GM21528 (cell line): Measurements from ENCODE around the gene TNNC1.

Experiments used
- ATAC-seq: cut with Tn5 transposase; IDR thresholded peaks from one replicate; pipeline ENCODE4 v1.9.1; 2021; ENCODE audit warnings: mild to moderate bottlenecking, moderate library complexity; ENCODE audit not compliant: unreplicated experiment, low FRiP score

The TNNC1 gene

DNA sequence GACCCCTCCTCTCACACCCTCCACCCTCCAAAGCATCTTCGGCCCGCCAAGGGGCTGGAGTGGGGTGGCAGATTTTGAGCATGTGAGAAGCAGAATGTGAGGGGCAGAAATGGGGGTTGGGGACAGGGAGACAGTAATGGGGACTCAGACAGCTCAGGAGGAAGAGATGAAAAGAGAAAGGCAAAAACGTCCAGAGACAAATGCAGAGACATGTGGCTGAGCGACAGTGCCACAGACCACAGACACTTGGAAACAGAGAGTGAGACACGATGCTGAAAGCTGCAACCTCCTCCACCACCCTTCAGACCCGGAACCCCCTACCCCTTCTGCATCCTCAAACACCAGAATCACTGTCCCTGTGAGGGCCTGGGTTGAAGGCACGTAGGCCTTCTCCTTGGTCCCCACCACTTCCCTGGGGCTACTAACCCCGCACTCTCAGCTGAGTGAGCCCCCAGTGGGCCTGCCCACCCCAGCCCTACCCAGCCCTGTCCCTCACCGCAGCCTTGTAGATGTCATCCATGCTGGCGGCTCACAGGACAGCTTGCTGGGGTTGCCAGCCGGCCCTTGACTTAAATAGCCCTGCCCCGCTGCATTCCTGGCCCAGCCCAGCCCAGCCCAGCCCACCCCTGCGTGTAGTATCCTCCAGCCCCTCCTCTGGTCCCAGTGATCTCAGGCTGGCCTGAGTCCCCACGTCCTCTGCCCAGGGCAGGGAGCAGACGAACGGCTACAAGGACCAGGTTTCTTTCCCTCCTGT is at the start of gene TNNC1:
TNNC1 (minus strand) TSS at position 546 of the 754 bp plus-strand sequence; CDS start at position 520, 26 bp downstream.
- ATAC-seq: no peak

DNA sequence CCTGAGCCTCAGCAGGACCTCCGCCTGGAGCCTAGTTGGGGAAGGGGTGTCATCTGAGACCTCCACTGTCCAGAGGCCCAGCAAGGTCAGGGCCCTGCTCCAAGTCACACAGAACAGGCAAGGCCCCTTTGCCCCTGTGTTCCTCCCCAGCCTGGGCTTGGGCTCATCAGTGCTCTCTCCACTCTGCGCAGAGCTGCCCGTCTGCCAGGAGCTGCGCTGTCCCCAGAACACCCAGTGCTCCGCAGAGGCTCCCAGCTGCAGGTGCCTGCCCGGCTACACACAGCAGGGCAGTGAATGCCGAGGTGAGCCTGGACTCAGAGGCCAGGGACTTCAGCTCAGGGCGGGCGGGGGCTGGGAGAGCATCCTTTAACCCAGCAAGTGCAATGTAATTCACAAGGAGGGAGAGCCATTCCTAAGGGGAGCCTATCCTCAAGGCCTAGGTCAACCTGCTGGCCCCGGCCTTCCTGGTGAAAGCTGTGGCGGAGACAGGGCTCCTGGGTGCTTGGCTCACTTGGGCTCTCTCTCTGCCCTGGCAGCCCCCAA is 49.0 kb upstream of the TNNC1 start:
- no peak for ATAC-seq

DNA sequence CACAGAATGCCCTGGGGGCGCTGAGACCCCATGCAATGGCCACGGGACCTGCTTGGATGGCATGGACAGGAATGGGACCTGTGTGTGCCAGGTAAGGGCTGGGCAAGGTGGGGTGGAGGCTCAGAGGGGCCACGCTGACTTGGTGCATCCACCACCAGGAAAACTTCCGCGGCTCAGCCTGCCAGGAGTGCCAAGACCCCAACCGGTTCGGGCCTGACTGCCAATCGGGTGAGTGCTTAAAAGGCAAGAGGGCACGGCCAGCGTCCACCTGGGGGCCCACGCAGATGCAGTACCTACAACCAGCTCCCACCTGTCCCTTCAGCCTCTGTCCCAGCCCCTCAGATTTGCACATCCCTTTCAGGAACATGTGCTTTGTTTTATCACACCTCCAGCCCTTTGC is 48.2 kb upstream of the TNNC1 start:
- no peak for ATAC-seq

DNA sequence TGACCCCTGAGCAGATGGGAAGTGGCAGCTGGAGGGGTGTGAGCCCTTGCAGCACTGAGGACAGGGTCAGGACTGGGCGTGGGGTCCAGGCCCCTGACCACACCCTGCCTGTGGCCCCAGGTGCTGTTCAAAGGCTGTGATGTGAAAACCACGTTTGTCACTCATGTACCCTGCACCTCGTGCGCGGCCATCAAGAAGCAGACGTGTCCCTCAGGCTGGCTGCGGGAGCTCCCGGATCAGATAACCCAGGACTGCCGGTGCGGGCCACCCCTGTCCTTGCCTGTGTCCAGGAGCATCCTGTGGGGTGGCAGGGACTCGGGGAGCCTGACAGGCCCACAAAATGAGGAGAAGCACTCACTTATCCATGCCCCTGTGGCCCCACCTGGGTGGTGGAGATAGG is 47.2 kb upstream of the TNNC1 start:
- ATAC-seq: no peak

DNA sequence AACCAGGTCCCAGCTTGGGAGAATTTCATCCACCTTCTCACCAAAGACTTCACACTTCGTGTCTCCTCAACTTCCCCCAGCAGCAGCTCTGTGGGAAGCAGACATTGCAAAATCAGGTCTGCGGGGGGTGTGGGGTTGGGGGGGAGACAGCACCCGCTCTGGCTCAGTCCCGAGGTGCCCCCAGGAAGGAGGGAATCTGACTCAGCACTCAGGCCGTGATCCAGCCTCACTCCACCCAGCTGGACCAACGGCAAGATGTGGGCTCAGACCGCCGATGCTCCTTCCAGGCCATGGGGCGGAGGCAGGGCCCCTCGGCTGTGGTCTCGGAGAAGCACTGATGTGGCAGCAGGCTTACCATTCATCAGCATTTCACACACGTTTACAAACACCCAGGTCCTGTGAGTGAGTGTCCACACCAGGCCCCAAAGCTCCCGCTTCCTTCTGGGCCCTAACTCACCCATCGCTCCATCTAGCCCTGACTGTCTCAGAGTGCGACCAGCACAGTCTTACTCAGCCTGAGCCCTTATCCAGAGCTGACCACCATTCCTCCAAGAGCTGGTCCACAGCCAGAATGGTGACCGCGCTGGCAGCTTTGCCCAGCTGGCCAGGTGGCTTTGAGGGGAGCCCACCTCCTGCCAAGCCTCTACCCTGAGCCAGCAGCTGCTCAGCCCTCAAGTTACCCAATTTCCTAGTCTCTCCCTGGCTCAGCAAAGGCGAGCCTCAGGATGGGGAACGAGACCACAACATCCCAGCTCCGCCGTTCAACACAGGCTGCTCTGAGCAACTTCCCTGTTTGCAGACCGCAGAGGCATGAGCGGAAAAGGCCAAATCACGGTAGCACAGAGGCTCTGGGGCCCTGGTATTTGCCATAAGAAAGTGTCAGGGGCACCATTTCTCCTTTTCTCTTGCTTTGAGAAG is 44.6 kb upstream of the TNNC1 start:
- ATAC-seq: no peak

DNA sequence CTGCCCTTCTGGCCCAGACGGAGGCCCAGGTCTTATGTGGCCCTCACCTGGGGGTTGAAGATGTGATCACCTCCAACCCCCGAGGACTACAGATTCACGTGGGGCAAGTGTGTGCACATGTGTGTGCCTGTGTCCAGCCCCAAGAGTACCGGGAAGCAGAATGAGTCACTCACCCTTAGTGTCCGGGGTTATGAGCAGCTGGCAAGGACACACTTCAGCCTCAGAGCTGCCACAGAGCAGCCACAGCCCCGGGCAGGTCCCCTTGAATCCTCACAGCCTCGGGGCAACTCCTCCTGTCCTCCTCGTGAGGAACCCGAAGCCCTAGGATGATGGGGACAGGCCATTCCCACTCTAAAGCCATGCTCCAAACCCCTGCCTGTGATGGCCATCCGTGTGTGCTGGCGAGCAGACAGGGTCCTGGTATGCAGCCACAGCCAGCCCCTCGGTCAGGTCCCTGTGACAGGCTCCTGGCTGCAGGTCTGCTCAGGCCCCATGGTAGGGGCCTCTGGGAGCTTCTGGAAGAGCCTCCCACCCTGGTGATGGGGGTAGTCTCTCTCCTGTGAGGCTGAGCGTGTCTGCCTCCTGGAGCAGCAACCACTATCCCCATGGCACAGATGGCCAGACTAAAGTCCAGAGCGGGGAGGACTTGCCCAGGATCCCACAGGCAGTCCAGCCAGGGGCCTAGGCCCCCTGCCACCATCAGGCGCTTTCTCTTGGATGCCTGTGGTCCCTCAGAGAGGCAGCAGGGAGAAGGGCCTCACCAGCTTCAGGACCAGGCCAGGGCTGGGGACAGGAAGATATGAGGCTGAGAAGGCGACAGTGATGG is 42.1 kb upstream of the TNNC1 start:
- ATAC-seq: no peak

DNA sequence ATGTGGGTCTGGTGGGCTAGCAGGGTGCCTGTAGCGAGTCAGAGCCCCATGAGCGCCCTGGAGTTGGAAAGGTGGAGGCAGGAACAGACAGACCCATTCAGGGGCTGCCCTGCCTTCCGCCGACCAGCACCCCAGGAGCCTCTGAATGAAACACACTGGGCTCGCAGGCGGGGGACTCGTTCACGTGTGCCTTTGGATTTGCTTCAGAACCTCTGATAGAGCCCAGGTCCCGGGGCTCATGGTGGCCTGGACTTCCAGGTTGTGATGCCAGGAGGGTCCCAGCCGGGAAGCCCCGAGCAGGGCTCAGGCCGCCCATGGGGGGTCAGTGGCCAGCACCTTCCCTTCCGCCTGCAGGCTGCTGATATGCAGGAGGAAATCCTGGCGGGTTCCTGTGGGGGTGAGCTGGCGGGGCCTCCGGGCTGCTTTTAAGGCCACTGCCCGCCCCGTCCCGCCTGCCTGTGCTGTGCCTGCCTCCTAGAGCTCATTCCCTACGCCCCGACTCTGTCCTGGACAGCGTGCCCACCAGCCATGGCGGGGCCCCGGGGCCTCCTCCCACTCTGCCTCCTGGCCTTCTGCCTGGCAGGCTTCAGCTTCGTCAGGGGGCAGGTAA is 41.1 kb upstream of the TNNC1 start, which contains the start of gene STAB1:
STAB1 (plus strand) TSS at position 453 of the 610 bp plus-strand sequence; CDS start at position 529, 76 bp downstream.
- no peak for ATAC-seq

DNA sequence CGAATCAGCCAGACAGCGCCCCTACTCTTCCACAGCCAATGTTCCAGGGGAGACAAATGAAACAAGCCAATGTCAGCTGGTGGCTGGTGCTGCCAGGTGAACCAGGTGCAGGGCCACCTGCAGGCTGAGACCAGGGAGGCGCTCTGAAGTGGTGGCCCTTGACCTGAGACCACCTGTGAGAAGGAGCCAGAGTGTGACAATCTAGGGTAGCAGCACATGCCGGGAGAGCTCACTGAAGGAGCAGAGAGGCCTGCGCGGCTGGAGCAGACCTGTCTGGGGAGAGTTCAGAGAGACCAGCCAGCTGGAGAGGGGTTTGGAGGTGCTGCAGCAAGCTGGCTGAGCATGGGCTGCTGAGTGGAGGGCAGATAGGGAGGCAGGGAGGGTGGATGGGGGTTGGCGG is 40.6 kb upstream of the TNNC1 start:
- no peak for ATAC-seq

DNA sequence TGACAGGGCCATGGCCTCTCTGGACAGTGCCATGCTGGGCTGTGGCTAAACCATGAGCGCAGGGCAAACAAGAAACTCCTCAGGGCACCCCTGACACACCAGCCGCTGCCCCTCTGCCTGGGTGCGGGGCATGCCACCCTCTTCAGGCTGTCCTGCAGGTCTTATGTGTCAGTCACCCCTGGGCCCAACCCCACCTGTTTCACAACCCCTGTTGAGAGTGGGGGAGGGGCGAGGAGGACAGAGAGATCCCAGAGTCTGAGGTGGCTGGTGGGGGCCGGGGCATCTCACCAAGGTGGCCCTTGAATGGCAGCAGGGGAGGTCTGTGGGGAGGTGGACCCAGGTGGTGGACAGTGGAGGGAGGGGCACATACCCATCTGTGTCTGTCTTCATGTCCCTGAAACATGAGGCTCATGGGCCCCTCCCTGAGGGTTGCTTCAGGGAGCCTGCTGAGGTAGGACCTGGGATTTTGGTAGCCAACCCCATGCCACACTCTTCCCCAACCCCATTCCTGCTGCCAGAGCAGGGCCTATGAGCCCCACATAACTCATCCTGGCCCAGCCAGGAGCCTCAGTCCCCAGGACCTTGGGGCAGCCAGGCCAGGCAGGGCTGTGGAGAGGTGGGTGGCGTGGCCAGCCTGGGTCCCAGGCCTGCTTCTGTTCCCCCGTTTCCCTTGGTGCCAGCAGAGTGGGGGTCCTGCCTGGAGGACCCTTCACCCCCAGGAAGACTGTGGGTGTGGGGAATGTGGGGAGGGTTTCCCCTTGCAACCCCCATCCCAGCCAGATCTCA is 39.6 kb upstream of the TNNC1 start:
- no peak for ATAC-seq

DNA sequence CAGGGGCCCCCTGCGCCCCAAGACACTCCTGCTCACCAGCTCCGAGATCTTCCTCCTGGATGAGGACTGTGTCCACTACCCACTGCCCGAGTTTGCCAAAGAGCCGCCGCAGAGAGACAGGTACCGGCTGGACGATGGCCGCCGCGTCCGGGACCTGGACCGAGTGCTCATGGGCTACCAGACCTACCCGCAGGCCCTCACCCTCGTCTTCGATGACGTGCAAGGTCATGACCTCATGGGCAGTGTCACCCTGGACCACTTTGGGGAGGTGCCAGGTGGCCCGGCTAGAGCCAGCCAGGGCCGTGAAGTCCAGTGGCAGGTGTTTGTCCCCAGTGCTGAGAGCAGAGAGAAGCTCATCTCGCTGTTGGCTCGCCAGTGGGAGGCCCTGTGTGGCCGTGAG is 38.2 kb upstream of the TNNC1 start:
- no peak for ATAC-seq

DNA sequence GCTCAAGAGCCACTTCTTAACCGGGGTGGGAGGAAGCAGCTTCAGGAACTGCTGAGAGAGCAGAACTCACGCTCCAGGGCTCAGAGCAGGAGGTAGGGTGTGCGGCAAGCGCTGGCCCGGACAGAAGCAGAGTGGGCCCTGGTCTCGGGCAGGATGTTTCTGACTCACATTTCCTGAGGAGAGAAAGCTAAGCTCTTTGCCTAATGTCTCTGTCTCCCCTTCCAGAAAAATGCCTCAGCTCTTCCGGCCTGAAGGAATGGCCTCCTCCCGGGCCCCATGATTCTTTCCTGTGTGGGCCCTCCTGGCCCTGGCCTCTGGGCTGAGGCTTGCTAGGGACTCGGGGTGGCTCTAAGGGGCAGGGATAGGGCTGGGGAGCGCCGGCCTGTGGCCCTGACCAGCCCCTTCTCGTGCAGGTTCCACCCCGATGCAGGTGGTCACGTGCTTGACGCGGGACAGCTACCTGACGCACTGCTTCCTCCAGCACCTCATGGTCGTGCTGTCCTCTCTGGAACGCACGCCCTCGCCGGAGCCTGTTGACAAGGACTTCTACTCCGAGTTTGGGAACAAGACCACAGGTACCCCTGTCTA is 37.2 kb upstream of the TNNC1 start:
- ATAC-seq: no peak

DNA sequence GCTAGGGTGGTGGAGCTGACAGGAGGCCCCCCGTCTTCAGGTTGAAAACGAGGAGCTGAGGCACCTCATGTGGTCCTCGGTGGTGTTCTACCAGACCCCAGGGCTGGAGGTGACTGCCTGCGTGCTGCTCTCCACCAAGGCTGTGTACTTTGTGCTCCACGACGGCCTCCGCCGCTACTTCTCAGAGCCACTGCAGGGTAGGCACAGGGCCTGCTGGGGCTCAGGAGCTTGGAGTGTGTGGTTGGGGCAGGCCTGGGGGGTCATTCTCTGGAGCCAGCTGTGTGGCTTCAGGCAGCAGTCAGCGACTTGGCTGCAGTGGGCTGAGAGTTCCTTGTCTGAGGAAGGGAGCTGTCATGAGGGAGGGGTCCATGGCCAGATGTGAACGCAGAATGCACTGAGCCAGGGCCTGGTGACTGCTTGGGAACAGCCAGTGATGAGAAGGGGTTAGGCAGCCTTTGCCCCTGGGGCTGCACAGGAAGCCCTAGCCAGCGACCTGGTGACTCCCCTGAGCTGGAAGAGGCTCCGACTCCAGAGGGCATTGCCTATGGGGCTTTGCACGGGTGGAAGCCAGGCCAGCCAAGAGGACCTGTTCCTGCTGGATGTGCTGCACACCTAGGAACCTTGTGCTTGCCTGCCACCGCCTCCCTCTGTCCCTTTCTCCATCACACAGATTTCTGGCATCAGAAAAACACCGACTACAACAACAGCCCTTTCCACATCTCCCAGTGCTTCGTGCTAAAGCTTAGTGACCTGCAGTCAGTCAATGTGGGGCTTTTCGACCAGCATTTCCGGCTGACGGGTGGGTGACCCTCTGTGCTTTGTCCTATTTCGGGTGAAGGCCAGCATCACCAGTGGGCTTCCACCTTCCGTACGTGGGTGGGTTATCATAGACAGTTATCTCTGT is 36.4 kb upstream of the TNNC1 start:
- ATAC-seq: no peak

DNA sequence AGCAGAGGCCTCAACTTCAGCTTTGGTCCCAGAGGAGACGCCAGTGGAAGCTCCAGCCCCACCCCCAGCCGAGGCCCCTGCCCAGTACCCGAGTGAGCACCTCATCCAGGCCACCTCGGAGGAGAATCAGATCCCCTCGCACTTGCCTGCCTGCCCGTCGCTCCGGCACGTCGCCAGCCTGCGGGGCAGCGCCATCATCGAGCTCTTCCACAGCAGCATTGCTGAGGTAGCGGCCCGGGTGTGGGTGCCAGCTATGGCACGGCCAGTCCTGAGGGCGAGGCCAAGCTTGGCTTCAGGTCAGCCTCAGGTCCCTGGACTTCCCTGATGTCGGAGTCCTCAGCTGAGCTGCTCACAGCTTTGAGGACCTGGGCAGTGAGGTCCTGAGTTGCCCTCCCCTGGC is 35.6 kb upstream of the TNNC1 start:
- ATAC-seq: no peak

DNA sequence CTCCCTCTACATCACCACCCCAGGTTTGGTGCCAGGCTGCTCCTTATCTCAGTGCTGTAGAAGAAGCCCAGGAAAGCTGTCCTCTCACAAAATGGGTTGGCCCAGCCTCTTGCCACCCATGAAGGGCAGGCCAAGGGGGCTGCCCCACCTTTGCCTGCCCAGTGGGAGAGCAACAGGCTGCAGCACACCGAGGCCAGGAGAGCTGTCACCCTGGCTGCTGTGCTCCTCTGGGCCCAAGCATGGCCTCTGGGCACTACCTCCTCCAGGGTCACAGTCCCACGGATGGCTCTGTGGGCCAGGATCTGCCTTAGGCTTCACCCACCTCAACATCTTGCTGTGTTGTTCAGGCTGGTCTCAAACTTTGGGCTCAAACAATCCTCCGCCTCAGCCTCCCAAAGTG is 34.9 kb upstream of the TNNC1 start:
- no peak for ATAC-seq

DNA sequence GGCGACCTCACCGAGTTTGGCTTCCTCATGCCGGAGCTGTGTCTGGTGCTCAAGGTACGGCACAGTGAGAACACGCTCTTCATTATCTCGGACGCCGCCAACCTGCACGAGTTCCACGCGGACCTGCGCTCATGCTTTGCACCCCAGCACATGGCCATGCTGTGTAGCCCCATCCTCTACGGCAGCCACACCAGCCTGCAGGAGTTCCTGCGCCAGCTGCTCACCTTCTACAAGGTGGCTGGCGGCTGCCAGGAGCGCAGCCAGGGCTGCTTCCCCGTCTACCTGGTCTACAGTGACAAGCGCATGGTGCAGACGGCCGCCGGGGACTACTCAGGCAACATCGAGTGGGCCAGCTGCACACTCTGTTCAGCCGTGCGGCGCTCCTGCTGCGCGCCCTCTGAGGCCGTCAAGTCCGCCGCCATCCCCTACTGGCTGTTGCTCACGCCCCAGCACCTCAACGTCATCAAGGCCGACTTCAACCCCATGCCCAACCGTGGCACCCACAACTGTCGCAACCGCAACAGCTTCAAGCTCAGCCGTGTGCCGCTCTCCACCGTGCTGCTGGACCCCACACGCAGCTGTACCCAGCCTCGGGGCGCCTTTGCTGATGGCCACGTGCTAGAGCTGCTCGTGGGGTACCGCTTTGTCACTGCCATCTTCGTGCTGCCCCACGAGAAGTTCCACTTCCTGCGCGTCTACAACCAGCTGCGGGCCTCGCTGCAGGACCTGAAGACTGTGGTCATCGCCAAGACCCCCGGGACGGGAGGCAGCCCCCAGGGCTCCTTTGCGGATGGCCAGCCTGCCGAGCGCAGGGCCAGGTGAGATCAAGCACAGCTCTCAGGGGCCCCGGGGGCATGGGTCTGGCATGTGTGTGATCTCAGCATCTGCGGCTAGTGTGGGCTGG is 34.2 kb upstream of the TNNC1 start:
- ATAC-seq: no peak

DNA sequence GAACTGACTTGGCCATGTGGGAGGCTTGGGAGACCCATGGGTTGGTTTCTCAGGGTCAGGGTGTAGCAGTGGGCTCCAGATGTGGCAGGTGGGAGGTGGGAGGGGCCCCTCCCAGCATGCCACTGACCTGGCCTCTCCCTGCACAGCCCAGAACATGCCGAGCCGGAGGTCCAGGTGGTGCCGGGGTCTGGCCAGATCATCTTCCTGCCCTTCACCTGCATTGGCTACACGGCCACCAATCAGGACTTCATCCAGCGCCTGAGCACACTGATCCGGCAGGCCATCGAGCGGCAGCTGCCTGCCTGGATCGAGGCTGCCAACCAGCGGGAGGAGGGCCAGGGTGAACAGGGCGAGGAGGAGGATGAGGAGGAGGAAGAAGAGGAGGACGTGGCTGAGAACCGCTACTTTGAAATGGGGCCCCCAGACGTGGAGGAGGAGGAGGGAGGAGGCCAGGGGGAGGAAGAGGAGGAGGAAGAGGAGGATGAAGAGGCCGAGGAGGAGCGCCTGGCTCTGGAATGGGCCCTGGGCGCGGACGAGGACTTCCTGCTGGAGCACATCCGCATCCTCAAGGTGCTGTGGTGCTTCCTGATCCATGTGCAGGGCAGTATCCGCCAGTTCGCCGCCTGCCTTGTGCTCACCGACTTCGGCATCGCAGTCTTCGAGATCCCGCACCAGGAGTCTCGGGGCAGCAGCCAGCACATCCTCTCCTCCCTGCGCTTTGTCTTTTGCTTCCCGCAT is 33.4 kb upstream of the TNNC1 start:
- no peak for ATAC-seq
